C4-2B (cell line): ENCODE measurements around the gene MROH2A.
"Not testable (repeated sequence)": the region's sequence is repeated elsewhere in the genome, so short reads cannot be mapped to it uniquely, and the experiment has no call there.

Experiments
- H3K27ac ChIP-seq: fragments of 450-650 bp; 2 replicates; pipeline ENCODE4 v1.5.1; 2017
- ZFX ChIP-seq: fragments of 450-650 bp; IDR thresholded peaks from 2 replicates; pipeline ENCODE4 v1.6.1; 2017
- TF ChIP-seq, protein P1 (sequence below): fragments of 450-650 bp; conservative IDR thresholded peaks from 2 replicates; pipeline ENCODE4 v1.5.1; 2017; ENCODE audit warnings: mild to moderate bottlenecking

Gene MROH2A, protein sequence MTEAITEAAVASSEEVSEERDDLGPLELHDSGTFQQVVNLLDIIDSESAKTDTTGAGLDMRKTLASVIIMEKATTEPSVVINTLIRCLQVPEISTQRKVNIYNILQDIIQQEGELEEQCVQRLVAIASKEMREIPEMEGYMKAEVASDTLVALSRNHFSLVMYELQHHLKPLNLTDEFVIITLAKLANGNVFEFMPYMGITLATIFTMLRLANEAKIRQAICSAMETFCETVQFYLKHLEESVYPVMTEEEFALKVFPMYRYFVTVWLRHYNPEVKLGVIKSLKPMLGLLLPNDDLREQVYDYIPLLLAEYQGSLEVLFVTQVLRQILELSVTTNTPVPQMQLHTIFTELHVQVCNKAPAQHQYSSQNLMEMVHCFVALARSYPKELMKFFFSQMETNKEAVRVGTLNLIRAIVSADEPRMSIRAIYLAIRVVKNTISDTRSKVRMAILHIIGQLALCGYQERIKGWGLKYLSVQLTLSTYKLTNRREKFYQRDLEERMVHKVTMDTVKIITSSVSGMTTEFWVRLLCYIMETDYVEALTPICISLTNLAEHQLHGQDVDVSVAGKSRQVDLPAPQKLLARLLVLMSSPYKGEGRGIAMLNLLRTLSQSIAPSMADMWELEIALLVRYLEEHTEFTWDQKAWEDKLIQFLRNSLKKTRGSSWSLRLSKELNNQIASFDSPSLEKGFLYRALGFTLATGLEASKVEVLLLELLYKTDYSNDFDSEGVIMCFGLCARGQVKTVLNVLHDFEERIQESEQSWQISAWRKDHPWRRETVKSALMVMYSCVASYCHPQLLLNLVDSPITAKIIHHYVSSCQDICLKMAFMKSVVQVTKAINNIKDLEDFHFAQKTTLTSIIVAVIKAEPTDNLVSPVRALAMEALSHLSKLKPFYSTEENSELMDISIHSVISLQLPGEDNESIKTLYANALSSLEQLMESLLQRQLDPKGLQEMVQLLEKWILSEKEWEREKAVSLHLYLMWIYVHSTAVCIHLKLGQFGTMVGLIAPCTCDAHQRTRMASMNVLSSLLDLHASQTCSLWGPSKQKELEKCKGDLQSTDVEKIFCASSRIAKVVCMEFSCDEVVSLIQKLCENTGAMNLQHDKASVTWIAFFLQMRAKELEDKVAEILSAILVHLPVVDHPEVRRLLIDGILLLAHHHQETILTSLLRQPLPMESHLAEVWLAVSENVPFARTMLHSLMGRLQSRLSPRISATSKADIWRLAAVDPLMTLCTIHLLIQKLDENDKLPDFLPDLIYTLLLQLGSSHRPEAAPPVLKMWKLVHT (N-terminal part only)

DNA sequence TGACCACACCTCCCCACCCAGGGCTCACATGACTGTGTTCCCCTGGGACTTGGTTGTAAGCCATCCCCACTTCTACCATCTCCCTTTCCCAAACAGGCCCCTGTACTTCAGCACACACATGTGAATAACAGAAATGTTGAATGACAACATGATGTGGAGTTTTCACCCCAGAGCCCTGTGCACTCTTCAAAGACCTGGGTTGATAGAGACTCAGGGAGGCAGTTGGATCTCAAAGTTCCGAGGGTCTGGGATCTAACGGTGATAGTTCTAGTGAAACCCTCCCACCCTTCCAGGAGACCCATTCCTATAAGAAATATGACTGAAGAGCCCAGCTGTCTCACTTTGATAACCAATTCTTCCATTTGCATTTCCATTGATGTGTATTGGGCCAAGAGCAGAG, at the start of gene MROH2A:
Gene MROH2A (plus strand): TSS at position 301 of the 400 bp plus-strand sequence. CDS start 1,029 bp downstream, outside the sequence.
- no peak within 1 kb of the TSS for H3K27ac ChIP-seq
- TF ChIP-seq ZFX = no peak
- TF ChIP-seq, protein P1, sequence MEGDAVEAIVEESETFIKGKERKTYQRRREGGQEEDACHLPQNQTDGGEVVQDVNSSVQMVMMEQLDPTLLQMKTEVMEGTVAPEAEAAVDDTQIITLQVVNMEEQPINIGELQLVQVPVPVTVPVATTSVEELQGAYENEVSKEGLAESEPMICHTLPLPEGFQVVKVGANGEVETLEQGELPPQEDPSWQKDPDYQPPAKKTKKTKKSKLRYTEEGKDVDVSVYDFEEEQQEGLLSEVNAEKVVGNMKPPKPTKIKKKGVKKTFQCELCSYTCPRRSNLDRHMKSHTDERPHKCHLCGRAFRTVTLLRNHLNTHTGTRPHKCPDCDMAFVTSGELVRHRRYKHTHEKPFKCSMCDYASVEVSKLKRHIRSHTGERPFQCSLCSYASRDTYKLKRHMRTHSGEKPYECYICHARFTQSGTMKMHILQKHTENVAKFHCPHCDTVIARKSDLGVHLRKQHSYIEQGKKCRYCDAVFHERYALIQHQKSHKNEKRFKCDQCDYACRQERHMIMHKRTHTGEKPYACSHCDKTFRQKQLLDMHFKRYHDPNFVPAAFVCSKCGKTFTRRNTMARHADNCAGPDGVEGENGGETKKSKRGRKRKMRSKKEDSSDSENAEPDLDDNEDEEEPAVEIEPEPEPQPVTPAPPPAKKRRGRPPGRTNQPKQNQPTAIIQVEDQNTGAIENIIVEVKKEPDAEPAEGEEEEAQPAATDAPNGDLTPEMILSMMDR = no peak

DNA sequence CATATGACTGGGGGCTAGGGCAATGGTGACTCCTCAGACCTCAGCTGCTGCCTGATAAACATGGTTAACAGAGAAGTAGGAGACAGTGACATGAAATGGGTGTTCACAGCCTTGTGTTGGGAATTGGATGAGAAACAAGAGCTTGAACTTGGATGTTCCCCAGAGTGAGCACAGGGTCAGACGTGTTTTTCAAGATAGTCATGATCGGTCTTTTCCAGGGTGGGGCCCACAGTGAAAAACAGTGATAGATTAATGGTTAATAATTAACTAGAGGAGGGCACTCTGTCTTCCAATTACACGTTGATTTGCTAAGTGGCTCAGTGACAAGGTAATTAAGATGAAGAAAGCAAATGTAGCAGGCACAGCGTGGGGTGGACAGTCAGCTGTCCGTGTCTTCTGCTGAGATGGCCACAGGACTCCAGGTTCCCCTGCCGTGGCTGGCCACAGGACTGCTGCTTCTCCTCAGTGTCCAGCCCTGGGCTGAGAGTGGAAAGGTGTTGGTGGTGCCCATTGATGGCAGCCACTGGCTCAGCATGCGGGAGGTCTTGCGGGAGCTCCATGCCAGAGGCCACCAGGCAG, 49.3 kb upstream of the MROH2A start, which contains the start of gene UGT1A3:
Gene UGT1A3 (plus strand): TSS at position 320 of the 579 bp plus-strand sequence. CDS start 85 bp downstream, at position 405.
- TF ChIP-seq ZFX = no peak
- TF ChIP-seq, protein P1 = no peak
- no peak within 1 kb of the TSS for H3K27ac ChIP-seq

DNA sequence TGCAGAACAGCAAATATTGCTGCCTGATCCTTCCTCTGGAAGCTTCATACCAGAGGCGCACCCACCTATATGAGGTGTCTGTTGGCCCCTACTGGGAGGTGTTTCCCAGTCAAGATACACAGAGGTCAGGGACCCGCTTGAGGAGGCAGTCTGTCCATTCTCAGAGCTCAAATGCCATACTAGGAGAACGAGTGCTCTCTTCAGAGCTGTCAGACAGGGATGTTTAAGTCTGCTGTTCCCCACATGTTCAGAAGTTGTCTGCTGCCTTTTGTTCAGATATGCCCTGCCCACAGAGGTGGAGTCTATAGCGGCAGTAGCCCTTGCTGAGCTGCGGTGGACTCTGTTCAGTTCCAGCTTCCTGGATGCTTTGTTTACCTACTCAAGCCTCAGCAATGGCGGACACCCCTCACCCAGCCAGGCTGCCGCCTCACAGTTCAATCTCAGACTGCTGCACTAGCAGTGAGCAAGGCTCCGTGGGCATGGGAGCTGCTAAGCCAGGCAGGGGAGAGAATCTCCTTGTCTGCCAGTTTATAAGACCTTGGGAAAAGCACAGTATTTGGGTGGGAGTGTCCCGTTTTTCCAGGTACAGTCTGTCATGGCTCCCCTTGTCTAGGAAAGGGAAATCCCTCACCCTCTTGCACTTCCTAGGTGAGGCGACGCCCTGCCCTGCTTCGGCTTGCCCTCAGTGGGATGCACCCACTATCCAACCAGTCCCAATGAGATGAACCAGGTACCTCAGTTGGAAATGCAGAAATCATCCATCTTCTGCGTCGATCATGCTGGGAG, 41.1 kb upstream of the MROH2A start:
- peak overlapping the region; percentile 2; the same call in 1 of the 2 replicates for H3K27ac ChIP-seq

DNA sequence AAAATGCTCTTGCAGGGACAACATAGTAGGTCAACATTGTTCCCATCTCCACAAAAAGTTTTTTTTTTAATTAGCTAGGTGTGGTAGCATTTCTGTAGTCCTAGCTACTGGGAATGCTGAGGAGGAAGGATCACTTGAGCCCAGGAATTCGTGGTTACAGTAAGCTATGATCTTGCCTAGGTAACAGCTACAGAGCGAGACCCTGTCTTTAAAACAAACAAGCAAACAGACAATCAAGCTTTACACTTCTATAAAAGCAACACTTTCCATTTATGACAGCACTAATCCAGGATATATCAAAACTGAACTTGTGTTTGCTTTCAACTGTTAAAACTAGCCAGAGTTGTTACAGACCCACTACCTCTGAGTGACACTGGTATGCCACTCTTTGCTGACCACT, 37.3 kb upstream of the MROH2A start:
- H3K27ac ChIP-seq = no peak overlapping the region
- TF ChIP-seq ZFX = no peak
- TF ChIP-seq, protein P1 = no peak

DNA sequence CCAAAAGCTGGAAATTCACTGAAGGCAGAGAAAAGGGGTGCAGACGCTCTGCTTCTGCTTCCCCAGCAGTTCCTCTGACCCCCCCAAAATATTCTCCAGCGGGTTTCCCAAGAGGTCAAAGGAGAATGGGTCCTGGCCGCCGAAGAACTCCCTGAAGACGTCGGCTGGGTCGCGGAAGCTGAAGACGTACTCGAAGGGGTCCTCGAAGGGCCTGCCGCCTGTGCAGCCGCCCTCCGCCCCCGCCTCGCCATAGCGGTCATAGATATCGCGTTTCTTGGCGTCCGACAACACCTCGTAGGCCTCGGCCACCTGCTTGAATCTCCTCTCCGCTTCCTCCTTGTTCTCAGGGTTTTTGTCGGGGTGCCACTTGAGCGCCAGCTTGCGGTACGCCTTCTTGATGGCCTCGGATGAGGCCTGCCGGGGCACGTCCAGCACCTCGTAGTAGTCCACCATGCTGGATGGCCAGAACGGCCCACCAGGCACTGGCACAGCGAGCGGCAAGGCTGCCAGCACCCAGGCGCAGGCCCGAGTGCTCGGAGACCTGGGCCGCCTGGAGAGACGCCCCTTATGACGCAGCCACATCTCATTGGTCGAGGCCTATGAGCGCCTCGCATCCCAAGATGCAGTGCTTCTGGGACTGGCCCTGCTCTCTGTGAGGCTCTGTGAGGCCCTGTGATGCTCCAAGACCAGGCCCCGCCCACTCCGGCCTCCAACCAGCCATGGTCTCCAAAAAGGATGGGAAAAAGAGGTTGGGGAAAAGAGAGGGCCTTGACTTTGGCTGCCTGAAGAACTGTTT, 34.5 kb upstream of the MROH2A start:
- no peak for TF ChIP-seq ZFX
- TF ChIP-seq, protein P1 = no peak
- no peak overlapping the region for H3K27ac ChIP-seq

DNA sequence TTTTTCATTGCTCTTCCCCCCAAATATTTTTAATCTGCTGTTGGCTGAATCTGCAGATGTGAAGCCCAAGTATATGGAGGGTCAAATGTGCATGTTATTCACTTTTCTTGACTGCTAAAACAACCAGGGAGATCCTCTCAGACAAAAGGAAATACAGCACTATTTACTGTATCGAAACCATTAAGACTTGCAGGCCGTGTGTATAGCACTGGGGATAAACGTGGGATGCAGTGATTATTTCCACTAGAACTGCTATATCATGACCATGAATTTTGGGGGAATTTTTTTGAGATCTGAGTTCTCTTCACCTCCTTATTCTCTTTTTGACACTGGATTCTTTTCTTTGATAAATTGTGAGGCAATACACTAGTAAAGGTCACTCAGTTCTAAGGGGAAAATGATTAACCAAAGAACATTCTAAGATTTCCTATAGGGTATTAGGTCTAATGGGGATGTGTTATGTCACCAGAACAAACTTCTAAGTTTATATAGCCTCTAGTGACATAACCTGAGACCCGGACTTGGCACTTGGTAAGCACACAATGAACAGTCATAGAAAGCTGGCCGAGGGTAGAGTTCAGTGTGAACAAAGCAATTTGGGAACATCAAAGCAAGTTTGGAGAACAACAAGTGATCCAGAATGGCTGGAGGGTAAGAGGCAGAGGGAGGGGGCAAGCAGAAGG, 32.9 kb upstream of the MROH2A start:
- H3K27ac ChIP-seq = no peak overlapping the region
- TF ChIP-seq, protein P1 = no peak

DNA sequence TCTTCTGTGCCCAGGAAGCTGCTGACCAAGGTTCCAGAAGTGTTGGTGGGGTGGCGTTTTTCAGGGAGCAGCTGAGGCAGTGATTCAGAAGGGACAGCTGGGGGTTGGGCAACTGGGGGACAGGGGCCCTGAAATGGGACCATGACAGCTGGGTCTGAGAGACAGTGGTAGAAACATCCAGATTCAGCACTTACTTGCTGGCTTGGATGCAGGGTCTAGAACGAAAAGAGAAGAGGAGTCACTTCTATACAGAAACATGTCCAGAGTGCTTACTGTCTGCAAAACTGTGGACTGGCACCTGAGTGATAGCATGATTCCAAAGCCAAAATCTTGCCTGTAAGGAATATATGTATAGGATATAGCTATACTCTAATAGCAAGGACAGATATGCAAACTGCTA, 32.3 kb upstream of the MROH2A start:
- H3K27ac ChIP-seq = not testable (repeated sequence)
